K562 (cell line): ENCODE results near the gene C2CD5. TPM values are rescaled to one million over a fixed set of nuclear protein-coding genes. Genes with fewer than 3 reads are reported as not detected.

Source experiments
- ATAC-seq: fragments of 200-7000 bp; cut with Tn5 transposase; 3 replicates; pipeline ENCODE4 v1.9.1; 2020; ENCODE audit warnings: moderate library complexity
- BruUV-seq: library from RNA; stranded (reverse); fragments of 400-500 nt; replicated peaks from 2 replicates; lab custom pipeline; 2021; lab: Mats Ljungman, UMichigan
- CTCF ChIA-PET: fragments of 300-600 bp; formaldehyde crosslinking; extraction: SDS; loops from one replicate; lab custom pipeline; 2021; ENCODE audit warnings: low intra/inter-chr PET ratio; lab: Yijun Ruan, JAX
- POLR2A ChIA-PET: fragments of 300-600, 350-650 bp; sonication (Branson Sonifier 250); formaldehyde crosslinking; extraction: SDS; loops from one replicate; lab custom pipeline; 2021; ENCODE audit warnings: antibody characterized with exemption, inconsistent platforms; lab: Yijun Ruan, JAX
- DNase-seq, 4 experiments: peaks; one replicate each; pipeline versions ENCODE4 v3.0.0 to v3.0.0-alpha.2; 2011 to 2018; ENCODE audit warnings: low spot score in 3 of 4, mixed read lengths in 3 of 4; ENCODE audit errors: extremely low read depth in 1 of 4
- FAIRE-seq: peaks from 2 replicates; lab custom pipeline; 2011; peaks lifted over from hg19 to GRCh38; lab: Jason Lieb, UNC
- H2AFZ ChIP-seq: 2 replicates; pipeline ENCODE4 v1.6.0; 2011; ENCODE audit warnings: low read depth, low read length, control low read depth, inconsistent platforms
- H3K27ac ChIP-seq: fragments of 200-600 bp; 3 replicates; pipeline ENCODE4 v1.8.0; 2011; ENCODE audit warnings: low read depth, mild to moderate bottlenecking, control low read depth, inconsistent platforms, low read length, moderate library complexity, mixed read lengths; ENCODE audit errors: extremely low read depth
- H3K27me3 ChIP-seq, 2 experiments: fragments of 300-600 bp in 1 of 2; 2 replicates in 1 of 2; 3 replicates in 1 of 2; pipeline versions ENCODE4 v1.6.0 to v1.8.0; 2011; ENCODE audit warnings: inconsistent platforms in 2 of 2, low read length in 2 of 2, mild to moderate bottlenecking in 1 of 2, mixed read lengths in 1 of 2, moderate library complexity in 1 of 2; ENCODE audit not compliant: control insufficient read depth in 2 of 2, insufficient read depth in 2 of 2
- H3K36me3 ChIP-seq: fragments of 300-600 bp; 3 replicates; pipeline ENCODE4 v1.8.0; 2011; ENCODE audit warnings: mild to moderate bottlenecking, low read length, inconsistent platforms; ENCODE audit not compliant: control insufficient read depth, insufficient read depth
- H3K4me1 ChIP-seq, 2 experiments: fragments of 200-600 bp in 1 of 2; replicated peaks in 1 of 2; 2 replicates in 1 of 2; 3 replicates in 1 of 2; pipeline versions ENCODE4 v1.5.1 to v1.8.0; 2011; ENCODE audit warnings: inconsistent platforms in 2 of 2, low read length in 2 of 2, mild to moderate bottlenecking in 1 of 2, mixed read lengths in 1 of 2, moderate library complexity in 1 of 2; ENCODE audit not compliant: control insufficient read depth in 2 of 2, insufficient read depth in 2 of 2
- H3K4me2 ChIP-seq: 2 replicates; pipeline ENCODE4 v1.6.1; 2011; ENCODE audit warnings: low read length, control low read depth, inconsistent platforms, mixed read lengths; ENCODE audit not compliant: insufficient read depth
- H3K4me3 ChIP-seq: fragments of 200-600 bp; sonication (generic), shearing (Covaris generic); 2 replicates; pipeline ENCODE4 v1.5.1; 2016; ENCODE audit warnings: control low read depth, inconsistent platforms
- H3K79me2 ChIP-seq: fragments of 200-600 bp; 3 replicates; pipeline ENCODE4 v1.8.0; 2011; ENCODE audit warnings: low read length, inconsistent platforms; ENCODE audit not compliant: control insufficient read depth, insufficient read depth
- H3K9ac ChIP-seq, 2 experiments: 2 replicates each; pipeline versions ENCODE4 v1.6.0 to v1.6.1; 2011; ENCODE audit warnings: low read depth in 2 of 2, low read length in 2 of 2, control low read depth in 1 of 2, inconsistent platforms in 1 of 2, mild to moderate bottlenecking in 1 of 2, mixed read lengths in 1 of 2; ENCODE audit not compliant: insufficient read depth in 1 of 2
- H3K9me1 ChIP-seq: one replicate; pipeline ENCODE4 v1.6.0; 2011; ENCODE audit warnings: inconsistent platforms, mild to moderate bottlenecking, low read length, moderate library complexity; ENCODE audit not compliant: control insufficient read depth, insufficient read depth
- H3K9me3 ChIP-seq: replicated peaks from 2 replicates; pipeline ENCODE4 v1.5.1; 2011; ENCODE audit warnings: low read depth, low read length, inconsistent platforms; ENCODE audit not compliant: control insufficient read depth, insufficient read depth
- H4K20me1 ChIP-seq: replicated peaks from 2 replicates; pipeline ENCODE4 v1.6.1; 2011; ENCODE audit warnings: low read length, inconsistent platforms, mixed read lengths; ENCODE audit not compliant: control insufficient read depth, insufficient read depth
- MGA ChIP-seq: fragments of 450-650 bp; IDR thresholded peaks from 2 replicates; pipeline ENCODE4 v1.6.1; 2016; ENCODE audit warnings: mild to moderate bottlenecking, moderate library complexity
- ZNF384 ChIP-seq: IDR thresholded peaks from 2 replicates; pipeline ENCODE4 v1.6.1; 2012; ENCODE audit warnings: low read depth, low read length, improper control_type of control experiment
- WGBS: fragments of 100-300 bp; shearing (Covaris generic); methylation state at CpG from one replicate; pipeline ENCODE4 v1.1.6; 2016; ENCODE audit warnings: low coverage, mixed read lengths; ENCODE audit not compliant: insufficient coverage; ENCODE audit errors: missing lambda C conversion rate; 5-methylcytosine and 5-hydroxymethylcytosine counted together
- in situ Hi-C: fragments of 300-500 bp; cut with MboI; formaldehyde crosslinking; loops from 4 replicates; pipeline ENCODE4 v1.15.0; 2018; ENCODE audit warnings: inconsistent platforms, mixed read lengths
- intact Hi-C: fragments of 100-400 bp; cut with micrococcal nuclease; formaldehyde crosslinking; loops from 2 replicates; pipeline ENCODE4 v1.14.2; 2022
- polyA plus RNA-seq, 8 experiments: library from polyadenylated mRNA; depleted of rRNA in 4 of 8; stranded (reverse) in 5 of 8; unstranded in 3 of 8; fragments of >200 nt; fragmentation: Nextera tagmentation in 2 of 8; fragmentation: Illumina TruSeq in 1 of 8; extraction: Ambion mirVana in 2 of 8; extraction: Trizol in 1 of 8; gene quantifications; 2 replicates each; pipeline versions ENCODE4 v1.2.1 to v1.2.3, GENCODE V29; 2011 to 2014; ENCODE audit warnings: inconsistent platforms in 1 of 8, missing spikeins in 1 of 8
- total RNA-seq, 7 experiments: library from RNA; depleted of rRNA in 6 of 7; stranded (reverse); fragments of >200 nt in 6 of 7; fragmentation: Illumina TruSeq in 2 of 7; extraction: Trizol in 2 of 7; gene quantifications; 2 replicates each; pipeline versions ENCODE4 v1.2.1 to v1.2.3, GENCODE V29; 2011 to 2021; ENCODE audit warnings: low replicate concordance in 1 of 7

The C2CD5 gene
- total and polyA plus RNA-seq, 9 of the 15 experiments (the other 6 are each of a cell fraction or from before 2014, with no cell fraction given): 5.1 to 24.1 (median 14.3) TPM

GRCh38 chr12:22518998-22519397, 25.3 kb downstream of the C2CD5 start:
- no peaks in the 10 kb centered on the region for H3K9me3 ChIP-seq
- no peaks in the 10 kb centered on the region for H3K79me2 ChIP-seq
- in situ Hi-C loops (no loop called here), intact Hi-C loops (no loop called here)
- no peaks in the 10 kb centered on the region for H3K9me1 ChIP-seq
- no TSS peak for BruUV-seq
- H3K36me3 ChIP-seq: peaks cover 38% of the 10 kb centered on the region; the same call in 2 of the 3 replicates
- no peaks in the 10 kb centered on the region for H3K4me1 ChIP-seq
- TF ChIP-seq ZNF384: no peak
- no peak for TF ChIP-seq MGA
- H3K27ac ChIP-seq: no peak overlapping the region
- ATAC-seq (no peak; the same call in 2 of the 3 replicates), FAIRE-seq (no peak), DNase-seq (no peak)
- no peaks in the 10 kb centered on the region for H4K20me1 ChIP-seq
- H3K4me2 ChIP-seq: no peak overlapping the region
- WGBS: 93% methylated on average over 6 of the region's 6 CpGs
- H3K9ac ChIP-seq: no peak overlapping the region
- H2AFZ ChIP-seq: no peak overlapping the region
- CTCF ChIA-PET: no interaction called here
- POLR2A ChIA-PET: interaction anchor here (0.9 kb wide), 1 partner anchor 10 kb away, joined by 3 read pairs; no protein-coding TSS in a partner anchor
- no peaks in the 10 kb centered on the region for H3K27me3 ChIP-seq
- H3K4me3 ChIP-seq: no peak overlapping the region
